HG03135 (cell line): ENCODE results near the gene TYW1B.
"Not testable (repeated sequence)": the region's sequence is repeated elsewhere in the genome, so short reads cannot be mapped to it uniquely, and the experiment has no call there.

Source experiments
- ATAC-seq: cut with Tn5 transposase; IDR thresholded peaks from one replicate; pipeline ENCODE4 v1.9.1; 2021; ENCODE audit warnings: mild to moderate bottlenecking, moderate library complexity; ENCODE audit not compliant: unreplicated experiment

The TYW1B gene

DNA sequence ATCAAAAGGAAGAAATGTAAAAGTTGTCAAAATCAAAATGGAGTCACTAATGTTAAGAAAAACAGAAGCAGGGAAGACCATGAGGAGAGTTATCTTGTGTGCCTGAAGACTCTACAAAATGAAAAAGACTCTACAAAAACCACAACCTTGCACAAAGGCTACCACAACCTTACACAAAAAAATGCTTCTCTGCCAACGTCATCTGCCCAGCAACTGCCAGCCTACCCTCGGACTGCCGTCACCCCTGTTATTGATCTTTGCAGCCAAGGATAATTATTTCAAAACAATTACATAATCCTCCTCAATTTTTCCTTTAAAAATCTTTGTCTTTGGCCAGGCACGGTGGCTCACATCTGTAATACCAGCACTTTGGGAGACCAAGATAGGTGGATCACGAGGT lies 61.0 kb downstream of the TYW1B start:
- not testable (repeated sequence) for ATAC-seq

- no peak for ATAC-seq
Measured at GRCh38 chr7:72760602-72761001, 67.4 kb downstream of the TYW1B start.

DNA sequence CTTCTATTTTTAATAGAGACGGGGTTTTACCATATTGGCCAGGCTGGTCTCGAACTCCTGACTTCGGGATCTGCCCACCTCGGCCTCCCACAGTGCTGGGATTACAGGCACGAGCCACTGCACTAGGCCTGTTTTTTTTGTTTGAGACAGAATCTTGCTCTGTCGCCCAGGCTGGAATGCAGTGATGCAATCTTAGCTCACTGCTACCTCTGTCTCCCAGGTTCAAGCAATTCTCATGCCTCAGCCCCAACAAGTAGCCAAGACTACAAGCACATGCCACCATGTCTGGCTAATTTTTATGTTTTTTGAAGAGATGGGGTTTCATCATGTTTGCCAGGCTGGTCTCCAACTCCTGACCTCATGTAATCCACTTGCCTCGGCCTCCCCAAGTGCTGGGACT lies 73.7 kb downstream of the TYW1B start:
- no peak for ATAC-seq

DNA sequence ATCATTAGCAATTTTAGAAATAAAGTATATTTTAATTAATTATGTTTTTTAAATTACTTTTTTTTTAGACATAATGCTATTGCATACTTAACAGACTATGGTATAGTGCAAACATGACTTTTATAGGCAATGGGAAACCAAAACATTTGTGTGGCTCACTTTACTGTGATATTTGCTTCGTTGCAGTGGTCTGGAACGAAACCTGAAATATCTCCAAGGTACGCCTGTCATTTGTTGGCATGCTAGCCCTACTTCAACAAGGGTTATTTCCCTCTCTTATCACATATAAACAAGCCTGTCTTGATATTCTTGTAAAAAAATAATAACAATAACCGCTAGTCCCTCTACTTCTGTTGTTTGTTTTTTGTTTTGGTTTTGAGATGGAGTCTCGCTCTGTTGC lies 74.2 kb downstream of the TYW1B start:
- ATAC-seq = no peak

GRCh38 chr7:72753229-72753628 lies 74.8 kb downstream of the TYW1B start:
- ATAC-seq = not testable (repeated sequence)

GRCh38 chr7:72751978-72752377 lies 76.0 kb downstream of the TYW1B start:
- no peak for ATAC-seq

DNA sequence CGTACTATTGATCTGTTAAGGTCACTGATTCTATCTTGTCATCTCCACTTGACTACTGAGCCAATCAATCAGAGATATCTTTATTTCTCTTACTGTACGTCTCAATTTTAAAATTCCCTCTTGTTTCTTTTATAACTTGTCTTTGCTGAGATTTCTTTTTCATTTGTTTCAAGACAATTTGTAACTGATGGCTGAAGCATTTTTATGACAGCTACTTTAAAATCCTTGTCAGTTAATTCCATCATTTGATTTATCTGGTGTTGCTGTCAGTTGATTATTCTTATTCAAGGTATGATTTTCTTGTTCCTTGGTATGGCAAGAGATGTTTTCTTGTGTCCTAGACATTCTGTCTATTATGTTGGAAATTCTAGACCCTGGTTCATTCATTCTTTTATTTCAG lies 76.6 kb downstream of the TYW1B start:
- ATAC-seq = no peak

DNA sequence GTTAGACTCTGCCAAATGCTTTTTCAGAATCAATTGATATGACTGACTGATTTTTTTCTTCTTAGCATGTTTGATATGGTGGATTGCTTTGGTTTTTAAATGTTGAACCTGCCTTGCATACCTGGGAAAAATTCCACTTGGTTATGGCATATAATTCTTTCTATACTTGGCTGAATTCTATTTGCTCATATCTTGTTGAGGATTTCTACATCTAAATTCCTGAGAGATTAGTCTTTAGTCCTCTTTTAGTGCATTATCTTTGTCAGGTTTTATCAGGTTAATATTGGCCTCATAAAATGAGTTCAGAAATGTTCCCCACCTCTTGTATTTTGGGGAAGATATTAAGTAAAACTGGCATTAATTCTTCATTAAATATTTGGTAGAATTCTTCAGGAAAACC lies 79.4 kb downstream of the TYW1B start:
- not testable (repeated sequence) for ATAC-seq

- ATAC-seq = not testable (repeated sequence)
Measured at GRCh38 chr7:72744244-72744926, 83.6 kb downstream of the TYW1B start.

DNA sequence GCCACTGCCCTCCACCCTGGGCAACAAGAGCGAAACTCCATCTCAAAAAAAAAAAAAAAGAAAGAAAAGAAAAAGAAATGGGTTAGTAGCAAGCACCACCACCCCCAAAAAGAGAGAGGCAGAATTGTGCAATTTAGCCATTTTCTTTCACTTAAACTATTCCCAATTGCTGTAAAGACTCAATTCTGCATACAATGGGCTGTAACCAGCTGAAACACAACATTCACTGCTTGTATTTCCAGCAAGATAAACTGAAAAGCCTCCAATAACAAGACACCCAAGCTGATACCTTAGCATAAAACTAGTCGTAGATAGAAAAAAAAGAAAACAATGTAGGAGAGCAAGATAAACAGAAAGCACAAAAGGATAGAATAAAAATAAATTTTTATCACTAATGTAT lies 84.2 kb downstream of the TYW1B start:
- not testable (repeated sequence) for ATAC-seq

GRCh38 chr7:72739716-72740115 lies 88.3 kb downstream of the TYW1B start:
- not testable (repeated sequence) for ATAC-seq

- not testable (repeated sequence) for ATAC-seq
Measured at GRCh38 chr7:72735855-72736254, 92.1 kb downstream of the TYW1B start.

GRCh38 chr7:72730815-72731214 lies 97.2 kb downstream of the TYW1B start:
- ATAC-seq = not testable (repeated sequence)

DNA sequence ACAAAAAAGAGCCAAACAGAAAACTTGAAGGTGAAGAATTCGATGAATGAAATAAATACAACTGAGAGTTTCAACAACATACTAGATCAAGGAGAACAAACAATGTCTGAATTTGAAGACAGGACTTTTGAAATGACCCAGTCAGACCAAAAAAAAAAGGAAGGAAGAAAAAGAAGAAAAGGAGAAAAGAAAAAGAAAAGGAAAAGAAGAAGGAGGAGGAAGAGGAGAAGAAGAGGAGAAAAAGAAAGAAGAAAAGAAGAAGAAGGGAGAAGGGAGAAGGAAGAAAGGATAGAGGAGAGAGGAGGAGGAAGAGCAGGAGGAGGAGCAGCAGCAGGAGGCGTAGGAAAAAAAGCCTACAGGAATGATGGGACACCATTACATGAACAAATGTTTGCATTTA lies 97.6 kb downstream of the TYW1B start:
- not testable (repeated sequence) for ATAC-seq

GRCh38 chr7:72729130-72729529 lies 98.9 kb downstream of the TYW1B start:
- ATAC-seq = not testable (repeated sequence)

DNA sequence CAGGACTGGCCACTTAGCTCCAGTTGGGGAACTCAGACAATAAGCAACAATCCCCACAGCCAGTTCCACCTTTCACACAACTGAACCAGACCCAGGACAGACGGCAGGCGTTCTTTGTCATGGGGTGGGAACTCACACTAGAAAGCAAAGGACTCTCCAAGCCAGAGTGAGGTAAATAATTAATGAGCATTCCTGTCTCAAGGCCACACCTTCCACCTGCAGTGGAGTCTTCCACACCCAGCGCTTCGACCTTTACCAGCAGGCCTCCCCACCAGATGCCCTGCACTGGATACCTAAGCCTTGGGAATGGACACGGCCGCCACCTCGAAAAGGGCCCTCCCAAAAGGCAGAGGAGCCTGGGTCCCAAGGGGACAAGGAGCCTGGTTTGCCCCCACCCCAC lies 105.3 kb downstream of the TYW1B start:
- not testable (repeated sequence) for ATAC-seq

- ATAC-seq = not testable (repeated sequence)
Measured at GRCh38 chr7:72720890-72721289, 107.1 kb downstream of the TYW1B start.

DNA sequence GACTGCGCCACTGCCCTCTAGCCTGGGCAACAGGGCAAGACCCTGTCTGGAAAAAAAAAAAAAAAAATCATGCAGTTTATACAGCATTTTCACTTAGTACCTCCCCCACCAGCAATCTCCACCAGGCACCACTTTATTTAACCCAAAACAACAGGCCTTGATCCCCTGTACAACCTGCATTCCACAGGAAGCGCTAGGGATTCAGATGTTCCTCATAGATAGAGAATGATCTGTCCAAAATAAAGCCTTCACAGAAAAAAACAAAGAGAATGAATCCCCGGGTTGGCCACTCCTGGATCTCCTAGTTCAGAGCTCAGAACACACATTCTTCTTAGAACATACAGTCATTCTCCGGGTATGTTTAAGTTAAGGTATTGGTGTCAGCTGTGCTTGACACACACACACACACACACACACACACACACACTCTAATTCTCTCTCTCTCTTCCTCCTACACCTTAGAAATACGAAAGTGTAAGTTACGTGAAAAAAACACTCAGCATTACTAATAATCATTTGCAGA lies 110.7 kb downstream of the TYW1B start:
- not testable (repeated sequence) for ATAC-seq

DNA sequence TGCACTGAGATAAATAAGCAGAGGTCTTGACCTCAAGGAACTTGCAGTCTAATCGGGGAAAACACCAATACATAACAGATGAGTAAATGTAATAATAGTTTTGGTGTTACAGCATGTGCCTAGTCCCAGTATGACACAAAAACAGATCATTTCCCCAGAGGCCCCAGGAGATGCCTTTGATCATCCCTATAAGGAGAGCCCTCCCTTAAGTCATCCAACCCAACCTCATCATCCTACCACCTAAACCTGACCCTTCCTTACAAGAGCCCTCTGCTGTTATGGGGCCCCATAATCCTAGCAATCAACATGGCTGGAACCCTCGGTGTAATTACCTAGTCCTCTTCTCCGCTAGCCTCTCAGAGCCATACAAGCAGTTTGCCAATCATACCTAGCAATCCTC lies 116.1 kb downstream of the TYW1B start:
- ATAC-seq = not testable (repeated sequence)

GRCh38 chr7:72710983-72711382 lies 117.0 kb downstream of the TYW1B start:
- no peak for ATAC-seq

GRCh38 chr7:72709909-72710308 lies 118.1 kb downstream of the TYW1B start:
- ATAC-seq = no peak

- not testable (repeated sequence) for ATAC-seq
Measured at GRCh38 chr7:72708371-72709050, 119.5 kb downstream of the TYW1B start.
